Mesothelial cell of epicardium (in vitro differentiated cells): ENCODE data around the gene CROT. TPM values are rescaled to one million over a fixed set of nuclear protein-coding genes. Genes with fewer than 3 reads are reported as not detected.

Experiments
- DNase-seq, 2 experiments: peaks; one replicate each; pipeline ENCODE4 v3.0.0; 2021; ENCODE audit warnings: low spot score in 2 of 2; ENCODE audit not compliant: unreplicated experiment in 2 of 2
- H3K27ac Mint-ChIP-seq: 2 replicates; pipeline ENCODE4 v1.8.0; 2021; ENCODE audit warnings: mixed read lengths
- H3K27me3 Mint-ChIP-seq: 2 replicates; pipeline ENCODE4 v1.8.0; 2021; ENCODE audit warnings: low read depth, mixed read lengths
- H3K36me3 Mint-ChIP-seq: 2 replicates; pipeline ENCODE4 v1.8.0; 2021; ENCODE audit warnings: mixed read lengths
- H3K4me1 Mint-ChIP-seq: 2 replicates; pipeline ENCODE4 v1.8.0; 2021; ENCODE audit warnings: mixed read lengths
- H3K4me3 Mint-ChIP-seq: 2 replicates; pipeline ENCODE4 v1.8.0; 2021; ENCODE audit warnings: mild to moderate bottlenecking, moderate library complexity, mixed read lengths
- H3K9me3 Mint-ChIP-seq: 2 replicates; pipeline ENCODE4 v1.8.0; 2021; ENCODE audit warnings: mixed read lengths
- CTCF ChIP-seq: fragments of 200-600 bp; sonication (generic); IDR thresholded peaks from one replicate; pipeline ENCODE4 v1.5.0; 2021; ENCODE audit warnings: antibody characterized with exemption; ENCODE audit not compliant: unreplicated experiment
- total RNA-seq: library from RNA; stranded (reverse); gene quantifications from 3 replicates; pipeline ENCODE4 v1.2.1, GENCODE V29; 2021

The CROT gene
- total RNA-seq, 1 donor from 2014 or later: 20.7 TPM

GRCh38 chr7:87380905-87381304 is 35.4 kb downstream of the CROT start:
- DNase-seq: no peak
- no peak overlapping the region for H3K27ac Mint-ChIP-seq
- no peak for TF ChIP-seq CTCF
- H3K9me3 Mint-ChIP-seq: peaks cover 19% of the 10 kb centered on the region
- H3K4me1 Mint-ChIP-seq: no peaks in the 10 kb centered on the region
- H3K4me3 Mint-ChIP-seq: no peak overlapping the region
- no peaks in the 10 kb centered on the region for H3K27me3 Mint-ChIP-seq
- H3K36me3 Mint-ChIP-seq: peaks cover 38% of the 10 kb centered on the region

GRCh38 chr7:87391020-87391701 is 45.7 kb downstream of the CROT start:
- H3K27ac Mint-ChIP-seq: no peak overlapping the region
- no peaks in the 10 kb centered on the region for H3K27me3 Mint-ChIP-seq
- H3K9me3 Mint-ChIP-seq: peaks cover 21% of the 10 kb centered on the region
- no peak for TF ChIP-seq CTCF
- H3K4me3 Mint-ChIP-seq: no peak overlapping the region
- peaks cover 58% of the 10 kb centered on the region for H3K36me3 Mint-ChIP-seq
- DNase-seq: no peak
- peaks cover 5% of the 10 kb centered on the region for H3K4me1 Mint-ChIP-seq

- TF ChIP-seq CTCF: no peak
- DNase-seq: no peak
- Mint-ChIP-seq H3K9me3 (peaks cover 7% of the 10 kb centered on the region), H3K27ac (no peak overlapping the region), H3K27me3 (no peaks in the 10 kb centered on the region), H3K4me1 (peaks cover 16% of the 10 kb centered on the region), H3K4me3 (no peak overlapping the region), H3K36me3 (peaks cover 27% of the 10 kb centered on the region)
These were observed 50.1 kb downstream of the CROT start for GRCh38 chr7:87395442-87396020.

GRCh38 chr7:87398446-87398845 is 53.0 kb downstream of the CROT start:
- peaks cover 7% of the 10 kb centered on the region for H3K9me3 Mint-ChIP-seq
- peak overlapping the region; percentile 37 for H3K27ac Mint-ChIP-seq
- DNase-seq: no peak
- H3K36me3 Mint-ChIP-seq: peaks cover 17% of the 10 kb centered on the region
- H3K27me3 Mint-ChIP-seq: no peaks in the 10 kb centered on the region
- H3K4me1 Mint-ChIP-seq: peaks cover 12% of the 10 kb centered on the region
- no peak for TF ChIP-seq CTCF
- no peak overlapping the region for H3K4me3 Mint-ChIP-seq

- Mint-ChIP-seq H3K9me3 (peaks cover 4% of the 10 kb centered on the region), H3K4me3 (no peak overlapping the region), H3K27me3 (no peaks in the 10 kb centered on the region), H3K27ac (no peak overlapping the region), H3K36me3 (no peaks in the 10 kb centered on the region), H3K4me1 (no peaks in the 10 kb centered on the region)
- no peak for TF ChIP-seq CTCF
- no peak for DNase-seq
These were observed 59.2 kb downstream of the CROT start for GRCh38 chr7:87404674-87405073.
